Erythroblast (primary cell): ENCODE results near the gene STYK1.

Experiments
- DNase-seq, 2 experiments: peaks; one replicate each; lab custom pipeline; 2025; lab: John Stamatoyannopoulos, UW
- GATA1 ChIP-seq: IDR thresholded peaks from 2 replicates; pipeline ENCODE4 v1.6.1; 2011; ENCODE audit warnings: low read depth, mild to moderate bottlenecking, control low read depth, low read length, moderate library complexity
- POLR2A ChIP-seq: IDR thresholded peaks from 2 replicates; pipeline ENCODE4 v1.6.1; 2011; ENCODE audit warnings: mild to moderate bottlenecking, low read length

The STYK1 gene

GRCh38 chr12:10709808-10710207 lies 36.0 kb upstream of the STYK1 start:
- DNase-seq = no peak
- TF ChIP-seq POLR2A (no peak), GATA1 (no peak)

GRCh38 chr12:10708862-10709261 lies 35.0 kb upstream of the STYK1 start:
- no peak for DNase-seq

GRCh38 chr12:10705655-10706054 lies 31.8 kb upstream of the STYK1 start:
- no peak for TF ChIP-seq GATA1
- DNase-seq = no peak

More at GRCh38 chr12:10708862-10709261, 35.0 kb upstream of the STYK1 start:
- TF ChIP-seq GATA1 (no peak), POLR2A (no peak)

- peak in 1 of 2 experiments; percentile 11 for DNase-seq
- TF ChIP-seq POLR2A = no peak
- TF ChIP-seq GATA1 = no peak
These were observed 28.0 kb upstream of the STYK1 start for GRCh38 chr12:10701843-10702242.

GRCh38 chr12:10701131-10701681 lies 27.4 kb upstream of the STYK1 start:
- TF ChIP-seq POLR2A (no peak), GATA1 (no peak)
- peak in 1 of 2 experiments; percentile 11 for DNase-seq

GRCh38 chr12:10700581-10700980 lies 26.7 kb upstream of the STYK1 start:
- no peak for TF ChIP-seq GATA1
- no peak for TF ChIP-seq POLR2A
- peak; percentile 25 to 54 for DNase-seq

- no peak for DNase-seq
- no peak for TF ChIP-seq POLR2A
- TF ChIP-seq GATA1 = no peak
These were observed 24.0 kb upstream of the STYK1 start for GRCh38 chr12:10697862-10698261.

GRCh38 chr12:10697156-10697555 lies 23.3 kb upstream of the STYK1 start:
- TF ChIP-seq POLR2A (no peak), GATA1 (no peak)
- peak in 1 of 2 experiments; percentile 5 for DNase-seq

- TF ChIP-seq GATA1 (no peak), POLR2A (no peak)
- DNase-seq = no peak
These were observed 17.1 kb upstream of the STYK1 start for GRCh38 chr12:10690906-10691305.

GRCh38 chr12:10689146-10689545 lies 15.3 kb upstream of the STYK1 start:
- no peak for TF ChIP-seq POLR2A
- TF ChIP-seq GATA1 = no peak
- no peak for DNase-seq

- TF ChIP-seq GATA1 (no peak), POLR2A (no peak)
- DNase-seq = no peak
These were observed 14.2 kb upstream of the STYK1 start for GRCh38 chr12:10688042-10688441.

- TF ChIP-seq POLR2A = no peak
- TF ChIP-seq GATA1 = no peak
- peak in 1 of 2 experiments; percentile 9 for DNase-seq
These were observed 1.5 kb downstream of the STYK1 start for GRCh38 chr12:10672231-10672868.

GRCh38 chr12:10669533-10669932 lies 4.3 kb downstream of the STYK1 start:
- TF ChIP-seq POLR2A (no peak), GATA1 (no peak)
- no peak for DNase-seq

GRCh38 chr12:10668526-10668925 lies 5.3 kb downstream of the STYK1 start:
- no peak for TF ChIP-seq GATA1
- no peak for TF ChIP-seq POLR2A

GRCh38 chr12:10667581-10667980 lies 6.3 kb downstream of the STYK1 start:
- DNase-seq = no peak
- TF ChIP-seq GATA1 = no peak
- TF ChIP-seq POLR2A = no peak

More at GRCh38 chr12:10668526-10668925, 5.3 kb downstream of the STYK1 start:
- DNase-seq = no peak

- TF ChIP-seq GATA1 (no peak), POLR2A (no peak)
These were observed 9.4 kb downstream of the STYK1 start for GRCh38 chr12:10664499-10664898.

More at GRCh38 chr12:10664499-10664898, 9.4 kb downstream of the STYK1 start:
- no peak for DNase-seq
